ENCODE results near the gene CPVL. TPM values are rescaled to one million over a fixed set of nuclear protein-coding genes. Genes with fewer than 3 reads are reported as not detected.

The CPVL gene
- total and polyA plus RNA-seq, 10 donors, result 18.7 to 259 (median 130) TPM

- no peaks in the 10 kb centered on the region for H3K9me3 ChIP-seq
- WGBS, 5 donors, result 2 to 5% (median 3%) methylated on average over 51 to 104 of the region's 104 CpGs
- H3K27ac ChIP-seq, result peak overlapping the region; percentile 72 to 89 (median 86)
- H3K4me3 ChIP-seq, result peak overlapping the region; percentile 23 to 77 (median 48)
- peak; percentile 90 for DNase-seq
- TF ChIP-seq POLR2AphosphoS5 (IDR thresholded peaks at IDR 0.05) (peak; percentile 70 to 89 (median 84)), CTCF (IDR thresholded peaks at IDR 0.05 in 8 of 11, conservative IDR thresholded peaks at IDR 0.05 in 3 of 11) (peak; percentile 29 to 84 (median 65)), POLR2A (IDR thresholded peaks at IDR 0.05) (no peak)
- peaks cover 10 to 67% (median 39%) of the 10 kb centered on the region in 7 donors for H3K27me3 ChIP-seq (replicated peaks in 1 of 7)
- H3K4me1 ChIP-seq, result peaks cover 16 to 69% (median 47%) of the 10 kb centered on the region in 6 donors
- intact Hi-C loops (cut with DNase I; ENCODE audit: low total_unique reads), result loop anchor here (5.0 to 10.0 kb wide), 2 partner anchors 34 to 149 kb away; no protein-coding TSS in a partner anchor
- no peaks in the 10 kb centered on the region for H3K36me3 ChIP-seq
These were observed 190.4 kb downstream of the CPVL start for GRCh38 chr7:28955718-28956607.

- H3K27ac ChIP-seq, result peak overlapping the region; percentile 72 to 89 (median 86)
- H3K27me3 ChIP-seq (replicated peaks in 1 of 7), result peaks cover 10 to 69% (median 39%) of the 10 kb centered on the region in 7 donors
- no peaks in the 10 kb centered on the region for H3K9me3 ChIP-seq
- TF ChIP-seq CTCF (IDR thresholded peaks at IDR 0.05 in 8 of 11, conservative IDR thresholded peaks at IDR 0.05 in 3 of 11) (no peak), POLR2AphosphoS5 (IDR thresholded peaks at IDR 0.05) (no peak), POLR2A (IDR thresholded peaks at IDR 0.05) (no peak)
- no peak for DNase-seq
- intact Hi-C loops (cut with DNase I; ENCODE audit: low total_unique reads), result loop anchor here (5.0 to 10.0 kb wide), 2 partner anchors 33 to 149 kb away; no protein-coding TSS in a partner anchor
- peaks cover 16 to 69% (median 47%) of the 10 kb centered on the region in 6 donors for H3K4me1 ChIP-seq
- peak overlapping the region in 7 of 8 donors; percentile 38 to 77 (median 49) for H3K4me3 ChIP-seq
- WGBS, 5 donors, result 24 to 66% (median 29%) methylated on average over 13 to 22 of the region's 22 CpGs
- H3K36me3 ChIP-seq, result no peaks in the 10 kb centered on the region
These were observed 191.0 kb downstream of the CPVL start for GRCh38 chr7:28955356-28955717.

- WGBS, 5 donors, result 68 to 81% (median 73%) methylated on average over 5 of the region's 5 CpGs
- peak overlapping the region in 7 of 8 donors; percentile 72 to 89 (median 87) for H3K27ac ChIP-seq
- H3K27me3 ChIP-seq (replicated peaks in 1 of 7), result peaks cover 10 to 65% (median 39%) of the 10 kb centered on the region in 7 donors
- no peaks in the 10 kb centered on the region for H3K9me3 ChIP-seq
- no peak for DNase-seq
- no peak for TF ChIP-seq CTCF (IDR thresholded peaks at IDR 0.05 in 8 of 11, conservative IDR thresholded peaks at IDR 0.05 in 3 of 11)
- TF ChIP-seq POLR2A (IDR thresholded peaks at IDR 0.05), result no peak
- TF ChIP-seq POLR2AphosphoS5 (IDR thresholded peaks at IDR 0.05), result no peak
- H3K4me1 ChIP-seq, result peaks cover 16 to 69% (median 47%) of the 10 kb centered on the region in 6 donors
- peak overlapping the region in 2 of 8 donors; percentile 59 to 77 for H3K4me3 ChIP-seq
- H3K36me3 ChIP-seq, result no peaks in the 10 kb centered on the region
- intact Hi-C loops (cut with DNase I; ENCODE audit: low total_unique reads), result loop anchor here (5.0 to 10.0 kb wide), 2 partner anchors 33 to 150 kb away; no protein-coding TSS in a partner anchor
These were observed 191.4 kb downstream of the CPVL start for GRCh38 chr7:28954946-28955345.

GRCh38 chr7:28954471-28954870, 191.9 kb downstream of the CPVL start:
- intact Hi-C loops (cut with DNase I; ENCODE audit: low total_unique reads), result loop anchor here (10.0 kb wide), 1 partner anchor 150 kb away; no protein-coding TSS in a partner anchor
- DNase-seq, result no peak
- Histone ChIP-seq H3K27me3 (replicated peaks in 1 of 7) (peaks cover 10 to 61% (median 39%) of the 10 kb centered on the region in 7 donors), H3K27ac (peak overlapping the region in 5 of 8 donors; percentile 68 to 89 (median 87)), H3K4me3 (no peak overlapping the region), H3K4me1 (peaks cover 16 to 66% (median 47%) of the 10 kb centered on the region in 6 donors), H3K9me3 (no peaks in the 10 kb centered on the region), H3K36me3 (no peaks in the 10 kb centered on the region)
- TF ChIP-seq CTCF (IDR thresholded peaks at IDR 0.05 in 8 of 11, conservative IDR thresholded peaks at IDR 0.05 in 3 of 11) (no peak), POLR2AphosphoS5 (IDR thresholded peaks at IDR 0.05) (no peak), POLR2A (IDR thresholded peaks at IDR 0.05) (no peak)
